ENCODE data around the gene LLCFC1. TPM values are rescaled to one million over a fixed set of nuclear protein-coding genes. Genes with fewer than 3 reads are reported as not detected.

The LLCFC1 gene
- polyA plus RNA-seq, 1 donor from 2014 or later = not detected

DNA sequence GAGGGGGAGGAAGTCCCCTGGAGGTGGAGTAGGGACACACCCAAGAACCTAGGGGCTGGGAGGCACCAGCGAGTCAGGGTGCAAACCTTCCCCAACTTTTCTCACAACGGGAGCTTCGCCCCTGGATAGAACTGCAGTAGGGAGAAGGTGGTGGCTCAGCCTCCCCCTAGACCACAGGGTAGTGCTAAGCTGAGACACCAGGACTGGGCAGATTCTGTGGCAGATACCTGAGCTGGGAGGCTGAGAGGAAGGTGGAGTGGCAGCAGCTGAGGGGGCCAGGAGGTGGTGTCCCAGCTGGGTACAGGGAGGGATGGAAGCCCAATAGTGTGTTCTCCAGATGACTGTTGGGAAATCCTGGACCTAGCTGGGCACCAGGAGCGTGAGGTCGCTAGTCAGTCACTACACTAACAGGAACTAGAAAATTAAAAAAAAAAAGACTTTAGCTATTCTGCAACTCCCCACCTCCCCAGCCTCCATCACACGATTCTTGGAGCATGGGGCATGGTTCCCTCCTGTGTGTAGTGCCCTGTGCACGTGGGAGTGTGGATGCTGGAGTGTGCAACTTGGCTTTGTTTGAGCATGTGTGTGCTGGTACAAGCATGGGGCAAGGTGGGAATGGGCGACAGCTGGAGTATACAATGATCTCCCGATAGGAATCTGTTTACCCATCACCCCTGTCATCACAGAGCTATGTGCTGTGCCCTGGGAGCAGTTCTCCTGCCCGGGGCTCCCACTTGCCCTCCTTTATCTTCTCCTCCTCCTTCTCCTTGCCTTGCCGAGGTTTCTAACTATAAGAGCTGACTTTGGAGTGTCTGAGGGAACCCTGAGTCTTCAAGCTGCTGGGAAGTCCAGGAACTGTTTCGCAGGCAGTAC is 44.9 kb upstream of the LLCFC1 start:
- no peaks in the 10 kb centered on the region for H3F3A ChIP-seq (ENCODE audit: insufficient read depth, low read length, poor library complexity, severe bottlenecking)
- no peaks in the 10 kb centered on the region for H3K9me3 ChIP-seq (ENCODE audit: low read length)
- H3K4me2 ChIP-seq (ENCODE audit: low read length) = no peak overlapping the region
- no peaks in the 10 kb centered on the region for H3K27me3 ChIP-seq (ENCODE audit: insufficient read depth, low read depth, low read length)
- H2AFZ ChIP-seq (ENCODE audit: low read depth, low read length) = no peak overlapping the region
- no peaks in the 10 kb centered on the region for H4K20me1 ChIP-seq (ENCODE audit: insufficient read depth)
- H3K4me3 ChIP-seq (ENCODE audit: low read length) = no peak overlapping the region
- no peaks in the 10 kb centered on the region for H3K79me2 ChIP-seq (replicated peaks; ENCODE audit: insufficient read depth, low read length)
- no peak overlapping the region for H3K27ac ChIP-seq (ENCODE audit: low read length)
- TF ChIP-seq, protein P1, sequence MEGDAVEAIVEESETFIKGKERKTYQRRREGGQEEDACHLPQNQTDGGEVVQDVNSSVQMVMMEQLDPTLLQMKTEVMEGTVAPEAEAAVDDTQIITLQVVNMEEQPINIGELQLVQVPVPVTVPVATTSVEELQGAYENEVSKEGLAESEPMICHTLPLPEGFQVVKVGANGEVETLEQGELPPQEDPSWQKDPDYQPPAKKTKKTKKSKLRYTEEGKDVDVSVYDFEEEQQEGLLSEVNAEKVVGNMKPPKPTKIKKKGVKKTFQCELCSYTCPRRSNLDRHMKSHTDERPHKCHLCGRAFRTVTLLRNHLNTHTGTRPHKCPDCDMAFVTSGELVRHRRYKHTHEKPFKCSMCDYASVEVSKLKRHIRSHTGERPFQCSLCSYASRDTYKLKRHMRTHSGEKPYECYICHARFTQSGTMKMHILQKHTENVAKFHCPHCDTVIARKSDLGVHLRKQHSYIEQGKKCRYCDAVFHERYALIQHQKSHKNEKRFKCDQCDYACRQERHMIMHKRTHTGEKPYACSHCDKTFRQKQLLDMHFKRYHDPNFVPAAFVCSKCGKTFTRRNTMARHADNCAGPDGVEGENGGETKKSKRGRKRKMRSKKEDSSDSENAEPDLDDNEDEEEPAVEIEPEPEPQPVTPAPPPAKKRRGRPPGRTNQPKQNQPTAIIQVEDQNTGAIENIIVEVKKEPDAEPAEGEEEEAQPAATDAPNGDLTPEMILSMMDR (IDR thresholded peaks at IDR 0.05; ENCODE audit: poor library complexity, severe bottlenecking) = no peak
- TF ChIP-seq EZH2 (IDR thresholded peaks at IDR 0.05; ENCODE audit: borderline replicate concordance, insufficient read depth, low read length, poor library complexity, severe bottlenecking) (no peak), POLR2AphosphoS5 (IDR thresholded peaks at IDR 0.05) (no peak), TAF1 (IDR thresholded peaks at IDR 0.05; ENCODE audit: low read depth) (no peak), EP300 (conservative IDR thresholded peaks at IDR 0.05; ENCODE audit: poor library complexity, severe bottlenecking) (no peak), SMC3 (conservative IDR thresholded peaks at IDR 0.05; ENCODE audit: poor library complexity) (no peak), RAD21 (conservative IDR thresholded peaks at IDR 0.05) (no peak)
- H3K36me3 ChIP-seq (ENCODE audit: insufficient read depth, low read length) = no peaks in the 10 kb centered on the region
- no peak overlapping the region for H3K9ac ChIP-seq (ENCODE audit: low read length)
- H3K9me2 ChIP-seq (ENCODE audit: insufficient read depth, low read length) = no peaks in the 10 kb centered on the region

DNA sequence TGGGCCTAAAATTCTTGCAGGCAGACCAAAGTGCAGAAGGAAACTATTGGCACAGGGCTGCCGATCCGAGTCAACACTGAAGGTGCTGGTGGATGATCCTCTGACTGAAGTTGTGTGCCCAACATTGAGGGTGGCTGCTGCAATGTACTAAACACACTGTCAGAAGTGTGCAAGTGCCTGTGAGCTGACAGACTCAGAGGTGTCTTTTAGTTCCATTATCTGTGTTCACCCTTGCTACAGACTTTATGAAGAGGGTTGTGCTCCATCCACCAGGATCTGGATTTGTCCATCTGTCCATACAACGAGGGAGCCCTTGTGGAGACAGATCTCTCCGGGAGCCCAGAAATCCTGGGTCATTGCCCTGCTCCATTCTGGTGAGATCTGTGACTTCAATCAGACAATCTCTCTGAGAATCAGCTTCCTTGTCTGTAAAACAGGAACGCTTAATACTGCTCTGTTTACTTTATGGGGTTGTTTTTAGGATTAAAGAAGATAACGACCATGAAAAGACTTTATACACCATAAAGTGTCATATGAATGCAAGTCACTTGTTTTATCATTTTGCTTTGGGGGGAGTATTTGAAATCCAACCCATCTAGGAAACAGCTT is 44.2 kb upstream of the LLCFC1 start:
- no peak overlapping the region for H3K4me2 ChIP-seq (ENCODE audit: low read length)
- no peaks in the 10 kb centered on the region for H3F3A ChIP-seq (ENCODE audit: insufficient read depth, low read length, poor library complexity, severe bottlenecking)
- H3K27ac ChIP-seq (ENCODE audit: low read length) = no peak overlapping the region
- H3K36me3 ChIP-seq (ENCODE audit: insufficient read depth, low read length) = no peaks in the 10 kb centered on the region
- H3K9me2 ChIP-seq (ENCODE audit: insufficient read depth, low read length) = no peaks in the 10 kb centered on the region
- no peak overlapping the region for H3K4me3 ChIP-seq (ENCODE audit: low read length)
- no peak overlapping the region for H2AFZ ChIP-seq (ENCODE audit: low read depth, low read length)
- H4K20me1 ChIP-seq (ENCODE audit: insufficient read depth) = no peaks in the 10 kb centered on the region
- no peaks in the 10 kb centered on the region for H3K27me3 ChIP-seq (ENCODE audit: insufficient read depth, low read depth, low read length)
- TF ChIP-seq, protein P2, sequence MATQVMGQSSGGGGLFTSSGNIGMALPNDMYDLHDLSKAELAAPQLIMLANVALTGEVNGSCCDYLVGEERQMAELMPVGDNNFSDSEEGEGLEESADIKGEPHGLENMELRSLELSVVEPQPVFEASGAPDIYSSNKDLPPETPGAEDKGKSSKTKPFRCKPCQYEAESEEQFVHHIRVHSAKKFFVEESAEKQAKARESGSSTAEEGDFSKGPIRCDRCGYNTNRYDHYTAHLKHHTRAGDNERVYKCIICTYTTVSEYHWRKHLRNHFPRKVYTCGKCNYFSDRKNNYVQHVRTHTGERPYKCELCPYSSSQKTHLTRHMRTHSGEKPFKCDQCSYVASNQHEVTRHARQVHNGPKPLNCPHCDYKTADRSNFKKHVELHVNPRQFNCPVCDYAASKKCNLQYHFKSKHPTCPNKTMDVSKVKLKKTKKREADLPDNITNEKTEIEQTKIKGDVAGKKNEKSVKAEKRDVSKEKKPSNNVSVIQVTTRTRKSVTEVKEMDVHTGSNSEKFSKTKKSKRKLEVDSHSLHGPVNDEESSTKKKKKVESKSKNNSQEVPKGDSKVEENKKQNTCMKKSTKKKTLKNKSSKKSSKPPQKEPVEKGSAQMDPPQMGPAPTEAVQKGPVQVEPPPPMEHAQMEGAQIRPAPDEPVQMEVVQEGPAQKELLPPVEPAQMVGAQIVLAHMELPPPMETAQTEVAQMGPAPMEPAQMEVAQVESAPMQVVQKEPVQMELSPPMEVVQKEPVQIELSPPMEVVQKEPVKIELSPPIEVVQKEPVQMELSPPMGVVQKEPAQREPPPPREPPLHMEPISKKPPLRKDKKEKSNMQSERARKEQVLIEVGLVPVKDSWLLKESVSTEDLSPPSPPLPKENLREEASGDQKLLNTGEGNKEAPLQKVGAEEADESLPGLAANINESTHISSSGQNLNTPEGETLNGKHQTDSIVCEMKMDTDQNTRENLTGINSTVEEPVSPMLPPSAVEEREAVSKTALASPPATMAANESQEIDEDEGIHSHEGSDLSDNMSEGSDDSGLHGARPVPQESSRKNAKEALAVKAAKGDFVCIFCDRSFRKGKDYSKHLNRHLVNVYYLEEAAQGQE (IDR thresholded peaks at IDR 0.05; ENCODE audit: borderline replicate concordance) = no peak
- TF ChIP-seq MXI1 (conservative IDR thresholded peaks at IDR 0.05; ENCODE audit: poor library complexity, severe bottlenecking) = no peak
- TF ChIP-seq EP300 (conservative IDR thresholded peaks at IDR 0.05; ENCODE audit: poor library complexity, severe bottlenecking) = no peak
- no peak for TF ChIP-seq EZH2 (IDR thresholded peaks at IDR 0.05; ENCODE audit: borderline replicate concordance, insufficient read depth, low read length, poor library complexity, severe bottlenecking)
- TF ChIP-seq RAD21 (conservative IDR thresholded peaks at IDR 0.05) = no peak
- TF ChIP-seq, protein P1 (IDR thresholded peaks at IDR 0.05; ENCODE audit: poor library complexity, severe bottlenecking) = no peak
- no peak for TF ChIP-seq TAF1 (IDR thresholded peaks at IDR 0.05; ENCODE audit: low read depth)
- TF ChIP-seq POLR2AphosphoS5 (IDR thresholded peaks at IDR 0.05) = no peak
- no peak for TF ChIP-seq SMC3 (conservative IDR thresholded peaks at IDR 0.05; ENCODE audit: poor library complexity)
- H3K9me3 ChIP-seq (ENCODE audit: low read length) = no peaks in the 10 kb centered on the region
- H3K79me2 ChIP-seq (replicated peaks; ENCODE audit: insufficient read depth, low read length) = no peaks in the 10 kb centered on the region
- H3K9ac ChIP-seq (ENCODE audit: low read length) = no peak overlapping the region
